H7 (cell line): ENCODE measurements around the gene DIPK1B. TPM values are rescaled to one million over a fixed set of nuclear protein-coding genes. Genes with fewer than 3 reads are reported as not detected.
"Not testable (repeated sequence)": the region's sequence is repeated elsewhere in the genome, so short reads cannot be mapped to it uniquely, and the experiment has no call there.

Experiments used
- DNase-seq: peaks from one replicate; pipeline ENCODE4 v3.0.0; 2012
- H3K27me3 ChIP-seq: 2 replicates; pipeline ENCODE4 v1.6.0; 2011; ENCODE audit warnings: mild to moderate bottlenecking, low read length; ENCODE audit not compliant: control insufficient read depth, insufficient read depth
- H3K36me3 ChIP-seq: replicated peaks from 2 replicates; pipeline ENCODE4 v1.5.1; 2011; ENCODE audit warnings: low read length; ENCODE audit not compliant: control insufficient read depth, insufficient read depth
- H3K4me3 ChIP-seq: 2 replicates; pipeline ENCODE4 v1.5.1; 2011; ENCODE audit warnings: low read depth, mild to moderate bottlenecking, control low read depth, low read length, moderate library complexity; ENCODE audit not compliant: insufficient read depth
- total RNA-seq: library from RNA; depleted of rRNA; stranded (reverse); fragments of >200 nt; shearing (Covaris generic); gene quantifications from 2 replicates; pipeline ENCODE4 v1.2.3, GENCODE V29; 2014

The DIPK1B gene
- total RNA-seq, 1 experiment from 2014 or later, result 75.7 TPM

- DNase-seq, H3K4me3 ChIP-seq, H3K27me3 ChIP-seq, H3K36me3 ChIP-seq: not testable (repeated sequence)
Observed at GRCh38 chr9:136711219-136711648, 1.1 kb upstream of the DIPK1B start.

GRCh38 chr9:136712690-136713544 lies 545 bp downstream of the DIPK1B start:
- no peaks in the 10 kb centered on the region for H3K36me3 ChIP-seq
- peaks cover 3% of the 10 kb centered on the region for H3K27me3 ChIP-seq
- peak overlapping the region; percentile 64 for H3K4me3 ChIP-seq
- DNase-seq, result peak; percentile 89

DNA sequence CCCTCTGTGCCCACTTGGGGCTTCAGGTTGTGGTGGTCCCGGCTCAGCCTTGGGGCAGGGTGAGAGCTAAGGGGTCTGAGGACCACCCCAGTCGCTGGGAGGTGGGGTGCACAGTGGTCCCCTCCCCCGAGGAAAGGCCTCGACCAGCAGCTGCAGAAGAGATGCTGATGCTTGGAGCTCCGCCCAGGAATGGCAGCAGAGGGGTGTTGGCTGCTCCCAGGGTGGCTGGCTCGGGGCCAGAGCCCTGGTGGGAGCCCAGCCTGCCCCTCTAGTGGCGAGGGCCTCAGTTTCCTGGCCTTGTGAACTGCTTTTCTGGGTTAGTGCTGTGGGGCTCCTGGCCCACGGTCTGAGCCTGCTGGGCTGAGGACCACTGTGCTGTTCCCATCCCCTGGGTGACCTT lies 1.2 kb downstream of the DIPK1B start:
- DNase-seq, result no peak
- Histone ChIP-seq H3K27me3 (peaks cover 3% of the 10 kb centered on the region), H3K36me3 (no peaks in the 10 kb centered on the region), H3K4me3 (peak overlapping the region; percentile 64)

DNA sequence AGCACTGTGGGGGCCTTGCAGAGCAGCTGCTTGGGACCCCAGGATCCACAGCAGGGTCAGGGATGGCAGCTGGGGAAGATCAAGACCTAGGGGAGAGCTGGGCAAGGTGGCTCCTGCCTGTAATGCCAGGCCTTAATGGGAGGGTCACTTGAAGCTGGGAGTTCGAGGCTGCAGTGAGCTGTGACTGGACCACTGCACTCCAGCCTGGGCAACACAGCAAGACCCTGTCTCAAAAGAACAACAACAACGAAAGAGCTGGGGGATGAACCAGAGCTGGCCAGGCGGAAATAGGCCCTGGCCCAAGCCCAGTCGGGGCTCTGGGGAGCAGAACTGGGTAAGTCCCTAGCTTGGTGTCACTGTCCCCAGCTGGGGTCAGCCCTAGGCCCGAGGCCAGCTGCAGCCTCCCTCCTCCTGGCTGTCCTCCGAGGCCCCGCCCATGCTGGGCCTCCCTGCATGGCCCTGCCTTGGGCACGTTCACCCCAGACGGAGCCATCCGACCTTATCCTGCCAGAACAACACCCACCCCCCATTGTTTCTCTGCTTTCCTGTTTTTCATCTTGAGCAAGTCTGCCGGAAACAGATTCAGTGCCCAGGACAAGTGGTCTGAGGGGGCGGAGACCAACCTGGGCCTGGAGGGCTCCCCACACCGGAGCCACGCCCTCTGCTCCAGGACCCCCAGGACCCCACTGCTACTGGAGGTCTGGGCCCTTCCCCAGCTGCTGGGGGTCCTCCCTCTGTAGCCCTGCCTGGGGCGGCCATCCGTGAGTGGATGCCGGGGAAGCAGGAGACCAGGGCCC lies 1.9 kb downstream of the DIPK1B start:
- no peak for DNase-seq
- no peak overlapping the region for H3K4me3 ChIP-seq
- H3K36me3 ChIP-seq, result no peaks in the 10 kb centered on the region
- peaks cover 3% of the 10 kb centered on the region for H3K27me3 ChIP-seq

GRCh38 chr9:136714893-136715274 lies 2.5 kb downstream of the DIPK1B start:
- no peak for DNase-seq
- no peak overlapping the region for H3K4me3 ChIP-seq
- H3K27me3 ChIP-seq, result peaks cover 3% of the 10 kb centered on the region
- no peaks in the 10 kb centered on the region for H3K36me3 ChIP-seq

GRCh38 chr9:136717399-136717798 lies 5.0 kb downstream of the DIPK1B start:
- no peak for DNase-seq
- H3K4me3 ChIP-seq, result no peak overlapping the region
- H3K36me3 ChIP-seq, result no peaks in the 10 kb centered on the region
- H3K27me3 ChIP-seq, result no peaks in the 10 kb centered on the region

DNA sequence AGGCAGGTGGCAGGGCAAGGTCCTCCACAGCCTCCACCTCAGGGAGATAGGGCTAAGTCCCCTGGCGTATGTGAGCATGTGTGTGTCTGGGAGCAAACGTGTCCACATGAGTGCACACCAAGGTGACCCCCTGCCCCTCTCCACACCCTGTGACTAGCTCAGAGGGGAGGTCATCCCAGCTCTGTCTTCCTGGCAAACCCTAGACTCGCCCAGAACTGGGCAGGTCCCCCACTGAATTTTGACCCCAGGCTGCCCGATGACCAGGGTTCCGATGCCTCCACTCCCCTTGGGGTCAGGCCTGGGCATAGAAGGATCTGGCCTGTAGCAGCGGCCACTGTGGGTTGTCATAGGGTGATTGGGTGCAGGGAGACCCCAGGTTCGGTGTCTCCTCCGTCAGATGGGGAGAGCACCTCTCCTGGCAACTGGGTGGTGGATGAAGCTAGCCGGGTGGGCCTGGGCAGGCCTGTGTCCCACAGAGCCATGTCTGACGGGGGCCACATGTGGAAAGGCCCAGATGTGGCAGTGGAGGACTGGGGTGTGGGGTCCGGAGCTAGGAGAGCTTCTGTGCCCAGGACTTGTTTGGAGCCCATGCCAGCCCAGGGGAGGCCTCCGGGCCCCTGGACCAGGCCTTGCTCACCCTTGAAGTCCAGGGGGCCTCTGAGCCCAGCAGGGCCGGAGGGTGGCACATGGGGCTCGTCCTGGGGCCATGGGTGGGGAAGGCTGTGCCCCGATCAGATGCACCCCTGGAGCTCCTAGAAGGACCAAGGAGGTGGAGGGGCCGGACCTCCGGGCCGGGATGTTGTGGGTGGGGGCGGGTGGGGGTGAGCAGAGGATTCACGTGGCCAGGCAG lies 6.2 kb downstream of the DIPK1B start:
- Histone ChIP-seq H3K27me3 (no peaks in the 10 kb centered on the region), H3K4me3 (no peak overlapping the region), H3K36me3 (peaks cover under 1% of the 10 kb centered on the region; the same call in 1 of the 2 replicates)
- no peak for DNase-seq

DNA sequence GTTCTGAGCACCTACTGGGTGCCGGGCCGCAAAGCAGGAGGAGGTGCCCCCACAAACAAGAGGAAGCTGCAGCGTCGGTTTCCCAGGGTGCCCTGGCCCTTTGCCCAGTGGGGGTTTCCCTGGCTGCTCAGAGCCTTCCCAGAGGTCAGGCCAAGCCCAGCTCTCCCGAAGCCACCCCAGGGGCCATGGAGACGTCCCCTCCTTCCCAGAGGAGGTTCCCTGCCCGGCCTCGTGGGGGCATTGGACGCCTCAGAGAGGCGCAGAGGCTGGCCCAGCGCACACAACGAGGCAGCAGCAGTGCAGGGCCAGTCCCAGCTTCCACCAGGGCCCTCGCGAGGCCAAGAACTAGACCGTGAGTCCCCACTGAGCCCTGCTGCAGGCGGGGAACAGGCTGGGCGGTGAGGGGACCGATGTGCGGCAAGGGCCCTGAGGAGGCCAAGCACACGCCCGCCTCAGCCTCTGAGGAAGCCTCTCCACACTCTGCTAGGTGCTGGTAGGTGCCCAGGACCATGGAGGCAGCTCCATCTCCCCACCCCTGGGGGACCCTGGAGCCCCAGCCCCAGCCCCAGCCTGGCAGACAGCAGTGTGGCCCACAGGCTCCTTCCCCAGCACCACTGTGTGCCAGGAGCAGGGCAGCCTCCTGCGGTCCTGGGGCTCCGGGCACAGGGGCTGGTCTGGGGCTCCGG lies 7.0 kb downstream of the DIPK1B start:
- H3K36me3 ChIP-seq, result peaks cover 5% of the 10 kb centered on the region
- no peaks in the 10 kb centered on the region for H3K27me3 ChIP-seq
- DNase-seq, result no peak
- no peak overlapping the region for H3K4me3 ChIP-seq

DNA sequence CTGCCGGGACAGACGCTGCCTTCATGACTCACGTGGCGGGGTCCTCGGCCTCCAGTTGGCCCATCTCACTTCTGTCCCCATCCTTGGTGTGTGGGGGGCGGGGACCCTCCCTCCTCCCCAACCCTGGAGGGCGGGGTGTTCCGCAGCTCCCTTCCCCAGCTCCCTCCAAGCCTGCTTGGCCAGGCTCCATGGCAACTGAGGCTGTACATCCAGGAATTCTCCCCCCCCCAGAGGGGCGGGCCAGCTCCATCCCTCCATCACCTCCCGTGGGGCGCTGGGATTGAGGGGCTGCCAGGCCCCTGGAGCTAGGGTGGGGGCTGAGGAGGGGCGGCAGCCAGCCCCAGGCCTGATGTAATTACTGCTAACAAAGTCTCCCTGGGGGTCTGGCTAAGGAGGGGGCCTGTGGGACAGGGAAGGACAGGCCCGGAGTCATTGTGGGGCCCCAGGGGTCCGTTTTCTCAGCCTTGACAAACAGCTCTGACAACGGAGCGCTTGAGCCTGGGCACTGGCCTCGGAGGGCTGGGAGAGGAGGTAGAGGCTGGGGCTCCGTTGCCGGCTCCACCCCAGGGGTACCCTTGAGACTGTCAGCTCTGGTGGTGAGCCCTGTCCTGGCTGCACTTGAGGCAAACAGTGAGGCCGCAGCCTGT lies 8.0 kb downstream of the DIPK1B start:
- Histone ChIP-seq H3K27me3 (no peaks in the 10 kb centered on the region), H3K4me3 (no peak overlapping the region), H3K36me3 (peaks cover 9% of the 10 kb centered on the region)
- DNase-seq, result peak; percentile 91

- Histone ChIP-seq H3K4me3 (no peak overlapping the region), H3K36me3 (peaks cover 14% of the 10 kb centered on the region), H3K27me3 (no peaks in the 10 kb centered on the region)
- DNase-seq, result no peak
Observed at GRCh38 chr9:136720898-136721338, 8.5 kb downstream of the DIPK1B start.

GRCh38 chr9:136721339-136722092 lies 9.1 kb downstream of the DIPK1B start:
- peak; percentile 79 for DNase-seq
- no peak overlapping the region for H3K4me3 ChIP-seq
- no peaks in the 10 kb centered on the region for H3K27me3 ChIP-seq
- peaks cover 20% of the 10 kb centered on the region for H3K36me3 ChIP-seq

GRCh38 chr9:136722093-136722968 lies 10.0 kb downstream of the DIPK1B start:
- no peak overlapping the region for H3K4me3 ChIP-seq
- DNase-seq, result no peak
- H3K36me3 ChIP-seq, result peaks cover 24% of the 10 kb centered on the region
- H3K27me3 ChIP-seq, result no peaks in the 10 kb centered on the region
